Spleen (tissue), 7 donors: ENCODE results near the gene ZFYVE19.
A peak's percentile ranks its signal among the peaks of the same experiment; 100 is the strongest.

Experiments used
- CTCF ChIP-seq, 11 experiments: fragments of 200-600 bp in 7 of 11; fragments of 450-650 bp in 4 of 11; sonication (generic) in 4 of 11; IDR thresholded peaks in 8 of 11; conservative IDR thresholded peaks in 3 of 11; 1 replicate in 7 of 11; 2 replicates in 4 of 11; pipeline versions ENCODE4 v1.4.0 to v1.8.0; 2016 to 2021; ENCODE audit warnings: antibody characterized with exemption in 11 of 11, inconsistent platforms in 4 of 11, mild to moderate bottlenecking in 1 of 11
- POLR2A ChIP-seq, 3 donors: fragments of 450-650 bp; IDR thresholded peaks; one replicate each; pipeline ENCODE4 v1.5.1; 2017; ENCODE audit warnings: antibody characterized with exemption in 3 of 3, mild to moderate bottlenecking in 1 of 3
- POLR2AphosphoS5 ChIP-seq, 3 donors: sonication (generic); formaldehyde crosslinking; IDR thresholded peaks; one replicate each; pipeline ENCODE4 v1.5.1; 2017; ENCODE audit warnings: antibody characterized with exemption in 3 of 3
- donor health status: DM: no; HTN: no; CAD: no; lungs with moderate emphysema.
- donor health status: DM: no; HTN: no; CAD: no.
- donor health status: DM: no; HTN: no; CAD: no.

- TF ChIP-seq POLR2A (IDR thresholded peaks at IDR 0.05) (no peak), CTCF (IDR thresholded peaks at IDR 0.05 in 8 of 11, conservative IDR thresholded peaks at IDR 0.05 in 3 of 11) (no peak), POLR2AphosphoS5 (IDR thresholded peaks at IDR 0.05) (peak in 2 of 3 donors; percentile 18 to 29)
Observed at GRCh38 chr15:40843885-40844695, 37.2 kb downstream of the ZFYVE19 start, which contains the start of gene SPINT1.
